ENCODE measurements around the gene BLTP1.
"Not testable (repeated sequence)": the region's sequence is repeated elsewhere in the genome, so short reads cannot be mapped to it uniquely, and the experiment has no call there.

BLTP1 gene

GRCh38 chr4:122151982-122152710, at the start of gene BLTP1:
TSS of gene BLTP1 (plus strand) at chr4:122152331. CDS start at chr4:122170648, 18,317 bp downstream.
- DNase-seq = peak; percentile 96

- DNase-seq = no peak
Observed at GRCh38 chr4:122104184-122104583, 47.9 kb upstream of the BLTP1 start.

- DNase-seq = no peak
Observed at GRCh38 chr4:122107680-122108079, 44.5 kb upstream of the BLTP1 start.

- not testable (repeated sequence) for DNase-seq
Observed at GRCh38 chr4:122110304-122110703, 41.8 kb upstream of the BLTP1 start.

GRCh38 chr4:122117743-122118142, 34.4 kb upstream of the BLTP1 start:
- DNase-seq = no peak

- DNase-seq = no peak
Observed at GRCh38 chr4:122118243-122118642, 33.9 kb upstream of the BLTP1 start.

- no peak for DNase-seq
Observed at GRCh38 chr4:122119739-122120138, 32.4 kb upstream of the BLTP1 start.

- no peak for DNase-seq
Observed at GRCh38 chr4:122121593-122121992, 30.5 kb upstream of the BLTP1 start.

- no peak for DNase-seq
Observed at GRCh38 chr4:122122083-122122482, 30.0 kb upstream of the BLTP1 start.

- no peak for DNase-seq
Observed at GRCh38 chr4:122129061-122129460, 23.1 kb upstream of the BLTP1 start.

GRCh38 chr4:122131562-122132157, 20.5 kb upstream of the BLTP1 start:
- no peak for DNase-seq

- DNase-seq = no peak
Observed at GRCh38 chr4:122132891-122133290, 19.2 kb upstream of the BLTP1 start.

GRCh38 chr4:122139139-122139538, 13.0 kb upstream of the BLTP1 start:
- no peak for DNase-seq

GRCh38 chr4:122140834-122141233, 11.3 kb upstream of the BLTP1 start:
- DNase-seq = no peak

- DNase-seq = no peak
Observed at GRCh38 chr4:122142687-122143086, 9.4 kb upstream of the BLTP1 start.

- DNase-seq = no peak
Observed at GRCh38 chr4:122146652-122147051, 5.5 kb upstream of the BLTP1 start.

GRCh38 chr4:122150931-122151330, 1.2 kb upstream of the BLTP1 start:
- no peak for DNase-seq

- DNase-seq = no peak
Observed at GRCh38 chr4:122152711-122153226, 638 bp downstream of the BLTP1 start.

- DNase-seq = no peak
Observed at GRCh38 chr4:122156819-122157218, 4.7 kb downstream of the BLTP1 start.

GRCh38 chr4:122163301-122163700, 11.2 kb downstream of the BLTP1 start:
- DNase-seq = no peak

GRCh38 chr4:122163767-122164166, 11.6 kb downstream of the BLTP1 start:
- DNase-seq = no peak

- no peak for DNase-seq
Observed at GRCh38 chr4:122167369-122167768, 15.2 kb downstream of the BLTP1 start.

GRCh38 chr4:122170775-122171174, 18.6 kb downstream of the BLTP1 start:
- DNase-seq = no peak

- DNase-seq = no peak
Observed at GRCh38 chr4:122171323-122171722, 19.2 kb downstream of the BLTP1 start.

GRCh38 chr4:122172266-122172665, 20.1 kb downstream of the BLTP1 start:
- no peak for DNase-seq

Data from retina (tissue), 1 donor.